MCF 10A (cell line): ENCODE results near the gene MTOR. TPM values are rescaled to one million over a fixed set of nuclear protein-coding genes. Genes with fewer than 3 reads are reported as not detected.
A peak's percentile ranks its signal among the peaks of the same experiment; 100 is the strongest.

Experiments
- BruUV-seq: library from RNA; stranded (reverse); fragments of 400-500 nt; replicated peaks from 2 replicates; lab custom pipeline; 2021; lab: Mats Ljungman, UMichigan
- CTCF ChIA-PET: fragments of 300-600 bp; sonication (Branson Sonifier 250); formaldehyde crosslinking; extraction: SDS; loops from one replicate; lab custom pipeline; 2021; ENCODE audit warnings: antibody characterized with exemption, inconsistent platforms; lab: Yijun Ruan, JAX
- POLR2A ChIA-PET: fragments of 300-600, 350-650 bp; sonication (Branson Sonifier 250); formaldehyde crosslinking; extraction: SDS; loops from one replicate; lab custom pipeline; 2020; ENCODE audit warnings: antibody characterized with exemption, inconsistent platforms; lab: Yijun Ruan, JAX
- DNase-seq: peaks from one replicate; pipeline ENCODE4 v3.0.0-alpha.2; 2018; ENCODE audit not compliant: unreplicated experiment
- H3K27ac Mint-ChIP-seq: one replicate; pipeline ENCODE4 v1.8.0; 2022; ENCODE audit warnings: mild to moderate bottlenecking, low read depth, mixed read lengths; ENCODE audit not compliant: unreplicated experiment
- H3K27me3 Mint-ChIP-seq: one replicate; pipeline ENCODE4 v1.8.0; 2022; ENCODE audit warnings: mixed read lengths; ENCODE audit not compliant: insufficient read depth, unreplicated experiment
- H3K36me3 Mint-ChIP-seq: one replicate; pipeline ENCODE4 v1.8.0; 2022; ENCODE audit warnings: mild to moderate bottlenecking, moderate library complexity, mixed read lengths; ENCODE audit not compliant: insufficient read depth, unreplicated experiment
- H3K4me1 Mint-ChIP-seq: one replicate; pipeline ENCODE4 v1.8.0; 2022; ENCODE audit warnings: mixed read lengths; ENCODE audit not compliant: insufficient read depth, unreplicated experiment
- H3K4me3 Mint-ChIP-seq: one replicate; pipeline ENCODE4 v1.8.0; 2022; ENCODE audit warnings: mild to moderate bottlenecking, moderate library complexity, mixed read lengths; ENCODE audit not compliant: unreplicated experiment
- H3K9me3 Mint-ChIP-seq: one replicate; pipeline ENCODE4 v1.8.0; 2022; ENCODE audit warnings: mixed read lengths; ENCODE audit not compliant: unreplicated experiment
- intact Hi-C: fragments of 100-400 bp; cut with micrococcal nuclease; formaldehyde crosslinking; loops from 2 replicates; pipeline ENCODE4 v1.14.1; 2022
- total RNA-seq: library from RNA; stranded (reverse); gene quantifications from 2 replicates; pipeline ENCODE4 v1.2.3, GENCODE V29; 2022
- TF ChIP-seq, protein P1 (sequence below): fragments of 200-600 bp; IDR thresholded peaks from one replicate; pipeline ENCODE4 v1.8.0; 2022; ENCODE audit warnings: antibody characterized with exemption, mild to moderate bottlenecking; ENCODE audit not compliant: unreplicated experiment

Gene MTOR
- total RNA-seq, 1 experiment from 2014 or later: 45.9 TPM

DNA sequence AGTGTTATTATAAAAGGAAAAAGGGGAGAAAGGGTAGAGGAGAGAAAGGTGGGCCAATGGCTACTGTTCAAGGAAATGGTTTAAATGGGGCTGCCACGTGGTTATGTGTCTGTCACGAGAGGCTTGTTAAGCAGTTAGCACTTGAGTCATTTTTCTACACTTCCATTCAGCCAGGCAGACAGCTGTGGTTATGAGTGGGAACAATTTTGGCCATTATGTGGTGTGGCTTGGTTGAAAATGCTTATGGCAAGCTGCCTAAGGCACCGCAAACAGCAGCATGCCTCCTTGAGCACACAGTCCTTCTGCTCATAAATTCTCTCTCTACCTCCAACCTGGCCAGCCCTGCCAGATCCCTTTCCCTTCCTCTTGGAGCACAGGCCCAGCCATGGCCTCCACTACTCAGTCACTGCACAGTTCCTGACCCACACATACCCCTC lies 199.4 kb downstream of the MTOR start:
- POLR2A ChIA-PET: interaction anchor here (1.8 kb wide), 1 partner anchor 36 kb away, joined by 3 read pairs; the partner anchor contains the start of gene EXOSC10
- Mint-ChIP-seq H3K4me1 (peaks cover 7% of the 10 kb centered on the region), H3K9me3 (no peaks in the 10 kb centered on the region), H3K27me3 (no peaks in the 10 kb centered on the region), H3K36me3 (peaks cover 68% of the 10 kb centered on the region), H3K4me3 (no peak overlapping the region), H3K27ac (no peak overlapping the region)
- BruUV-seq: no TSS peak
- TF ChIP-seq, protein P1, sequence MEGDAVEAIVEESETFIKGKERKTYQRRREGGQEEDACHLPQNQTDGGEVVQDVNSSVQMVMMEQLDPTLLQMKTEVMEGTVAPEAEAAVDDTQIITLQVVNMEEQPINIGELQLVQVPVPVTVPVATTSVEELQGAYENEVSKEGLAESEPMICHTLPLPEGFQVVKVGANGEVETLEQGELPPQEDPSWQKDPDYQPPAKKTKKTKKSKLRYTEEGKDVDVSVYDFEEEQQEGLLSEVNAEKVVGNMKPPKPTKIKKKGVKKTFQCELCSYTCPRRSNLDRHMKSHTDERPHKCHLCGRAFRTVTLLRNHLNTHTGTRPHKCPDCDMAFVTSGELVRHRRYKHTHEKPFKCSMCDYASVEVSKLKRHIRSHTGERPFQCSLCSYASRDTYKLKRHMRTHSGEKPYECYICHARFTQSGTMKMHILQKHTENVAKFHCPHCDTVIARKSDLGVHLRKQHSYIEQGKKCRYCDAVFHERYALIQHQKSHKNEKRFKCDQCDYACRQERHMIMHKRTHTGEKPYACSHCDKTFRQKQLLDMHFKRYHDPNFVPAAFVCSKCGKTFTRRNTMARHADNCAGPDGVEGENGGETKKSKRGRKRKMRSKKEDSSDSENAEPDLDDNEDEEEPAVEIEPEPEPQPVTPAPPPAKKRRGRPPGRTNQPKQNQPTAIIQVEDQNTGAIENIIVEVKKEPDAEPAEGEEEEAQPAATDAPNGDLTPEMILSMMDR: no peak
- intact Hi-C loops: no loop called here
- DNase-seq: no peak
- CTCF ChIA-PET: interaction anchor here (0.6 to 3.5 kb wide), 4 partner anchors 25 to 549 kb away, joined by 3 to 24 read pairs (median 4); no protein-coding TSS in a partner anchor

DNA sequence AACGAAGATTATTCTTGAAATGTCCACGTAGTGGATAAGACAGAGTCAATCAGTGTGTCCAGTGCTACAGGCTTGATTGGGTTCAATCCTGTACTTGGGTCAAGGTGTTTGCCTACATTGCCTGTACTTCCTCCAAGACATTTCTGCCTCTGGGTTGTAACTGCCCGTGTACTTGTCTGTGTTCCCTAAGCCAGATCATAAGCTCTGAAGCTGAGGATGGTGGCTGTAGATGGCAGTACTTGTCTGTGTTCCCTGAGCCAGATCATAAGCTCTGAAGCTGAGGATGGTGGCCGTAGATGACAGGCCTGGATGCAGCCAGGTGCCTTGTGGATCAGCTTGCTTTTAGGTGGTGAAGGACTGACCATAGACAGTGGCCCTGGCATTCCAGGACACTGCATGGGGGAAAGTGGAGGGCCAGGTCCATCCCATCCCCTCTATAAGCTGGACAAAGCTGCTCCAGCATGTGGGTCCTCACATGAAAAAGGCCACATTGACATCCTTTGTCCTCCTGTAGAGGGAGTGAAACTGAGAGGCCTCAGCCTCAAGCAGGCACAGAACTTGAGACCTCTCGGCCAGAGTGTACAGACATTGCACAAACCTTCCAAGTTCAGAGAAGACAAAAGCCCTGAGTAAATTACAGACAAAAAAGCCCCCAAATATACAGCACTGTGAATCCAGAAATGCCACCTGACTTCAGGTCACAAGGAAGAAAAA lies 200.5 kb downstream of the MTOR start:
- no peak for DNase-seq
- peaks cover 7% of the 10 kb centered on the region for H3K4me1 Mint-ChIP-seq
- intact Hi-C loops: no loop called here
- H3K27me3 Mint-ChIP-seq: no peaks in the 10 kb centered on the region
- ChIA-PET POLR2A (interaction anchor here (0.6 to 2.7 kb wide), 7 partner anchors 9 to 201 kb away, joined by 3 to 30 read pairs (median 5); partner anchors contain the start of genes EXOSC10 and MTOR), CTCF (interaction anchor here (0.6 to 3.5 kb wide), 2 partner anchors 10 to 24 kb away, joined by 3 to 24 read pairs; no protein-coding TSS in a partner anchor)
- no peaks in the 10 kb centered on the region for H3K9me3 Mint-ChIP-seq
- H3K4me3 Mint-ChIP-seq: no peak overlapping the region
- TF ChIP-seq, protein P1: no peak
- H3K36me3 Mint-ChIP-seq: peaks cover 68% of the 10 kb centered on the region
- no TSS peak for BruUV-seq
- no peak overlapping the region for H3K27ac Mint-ChIP-seq

DNA sequence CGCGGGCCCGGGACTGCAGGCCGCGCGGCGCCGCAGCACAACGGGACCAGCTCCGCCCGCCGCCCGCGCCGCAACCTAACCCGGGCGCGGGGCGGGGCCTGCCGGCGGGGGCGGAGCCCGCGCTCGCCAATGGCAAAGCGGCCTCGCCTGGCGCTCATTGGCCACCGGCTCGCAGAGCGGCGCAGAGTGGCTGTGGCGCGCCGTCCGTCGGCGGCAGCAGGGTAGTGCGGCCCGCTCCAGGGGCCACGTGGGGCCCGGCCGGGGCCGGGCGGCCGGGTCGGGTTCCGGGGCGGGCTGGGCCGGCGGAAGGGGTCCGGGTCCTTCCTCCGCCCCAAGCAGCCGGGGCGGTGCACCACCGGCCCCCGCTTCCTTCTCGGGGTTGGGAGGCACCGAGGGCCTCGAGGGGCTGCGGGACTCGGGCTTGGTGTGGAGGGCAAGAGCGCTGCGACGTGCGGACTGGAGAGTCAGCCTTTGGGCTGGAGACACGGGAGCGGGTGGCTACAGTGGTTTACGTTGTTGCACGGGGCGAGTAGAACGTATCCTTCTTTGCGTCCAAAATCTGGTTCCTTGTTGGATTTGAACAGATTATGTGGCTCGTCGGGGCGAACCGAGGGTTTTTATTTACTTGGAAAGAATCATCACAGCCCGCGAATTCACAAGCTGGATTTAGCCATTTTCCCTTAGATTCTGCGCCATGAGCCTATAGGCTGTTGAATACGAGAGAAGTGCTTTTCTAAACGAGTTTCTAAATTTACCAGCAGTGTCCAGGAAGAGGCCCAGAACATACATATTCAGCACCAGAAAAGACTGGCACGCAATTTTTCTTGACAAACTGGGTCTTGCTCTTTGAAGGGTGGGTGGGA lies 202.2 kb downstream of the MTOR start, which contains the start of gene SRM:
Gene SRM (minus strand): TSS at position 51 of the 863 bp plus-strand sequence. CDS start 75 bp downstream, outside the sequence.
- BruUV-seq: TSS peak; percentile 87
- H3K4me3 Mint-ChIP-seq: peak within 1 kb of the TSS; percentile 97
- H3K27ac Mint-ChIP-seq: peak within 1 kb of the TSS; percentile 92
- ChIA-PET POLR2A (interaction anchor here (0.5 to 2.7 kb wide), 22 partner anchors 9 to 565 kb away, joined by 3 to 30 read pairs (median 4); partner anchors contain the start of genes EXOSC10, MTOR, TARDBP and UBIAD1), CTCF (interaction anchor here (1.0 to 3.5 kb wide), 2 partner anchors 22 to 182 kb away, joined by 3 to 24 read pairs; no protein-coding TSS in a partner anchor)
- H3K9me3 Mint-ChIP-seq: no peaks in the 10 kb centered on the region
- peaks cover 68% of the 10 kb centered on the region for H3K36me3 Mint-ChIP-seq
- intact Hi-C loops: loop anchor here (1.0 kb wide), 1 partner anchor 49 kb away; no protein-coding TSS in a partner anchor
- TF ChIP-seq, protein P1: peak; percentile 43
- H3K27me3 Mint-ChIP-seq: no peaks in the 10 kb centered on the region
- H3K4me1 Mint-ChIP-seq: peaks cover 7% of the 10 kb centered on the region
- peak; percentile 88 for DNase-seq
